ENCODE measurements around the gene PAIP2.
"Not testable (repeated sequence)": the region's sequence is repeated elsewhere in the genome, so short reads cannot be mapped to it uniquely, and the experiment has no call there.

Gene PAIP2

GRCh38 chr5:139378941-139379361, 37.3 kb downstream of the PAIP2 start:
- no peak for DNase-seq (ENCODE audit: low read depth)

- DNase-seq (ENCODE audit: low read depth): no peak
These were observed 38.2 kb downstream of the PAIP2 start for GRCh38 chr5:139379626-139380449.

DNA sequence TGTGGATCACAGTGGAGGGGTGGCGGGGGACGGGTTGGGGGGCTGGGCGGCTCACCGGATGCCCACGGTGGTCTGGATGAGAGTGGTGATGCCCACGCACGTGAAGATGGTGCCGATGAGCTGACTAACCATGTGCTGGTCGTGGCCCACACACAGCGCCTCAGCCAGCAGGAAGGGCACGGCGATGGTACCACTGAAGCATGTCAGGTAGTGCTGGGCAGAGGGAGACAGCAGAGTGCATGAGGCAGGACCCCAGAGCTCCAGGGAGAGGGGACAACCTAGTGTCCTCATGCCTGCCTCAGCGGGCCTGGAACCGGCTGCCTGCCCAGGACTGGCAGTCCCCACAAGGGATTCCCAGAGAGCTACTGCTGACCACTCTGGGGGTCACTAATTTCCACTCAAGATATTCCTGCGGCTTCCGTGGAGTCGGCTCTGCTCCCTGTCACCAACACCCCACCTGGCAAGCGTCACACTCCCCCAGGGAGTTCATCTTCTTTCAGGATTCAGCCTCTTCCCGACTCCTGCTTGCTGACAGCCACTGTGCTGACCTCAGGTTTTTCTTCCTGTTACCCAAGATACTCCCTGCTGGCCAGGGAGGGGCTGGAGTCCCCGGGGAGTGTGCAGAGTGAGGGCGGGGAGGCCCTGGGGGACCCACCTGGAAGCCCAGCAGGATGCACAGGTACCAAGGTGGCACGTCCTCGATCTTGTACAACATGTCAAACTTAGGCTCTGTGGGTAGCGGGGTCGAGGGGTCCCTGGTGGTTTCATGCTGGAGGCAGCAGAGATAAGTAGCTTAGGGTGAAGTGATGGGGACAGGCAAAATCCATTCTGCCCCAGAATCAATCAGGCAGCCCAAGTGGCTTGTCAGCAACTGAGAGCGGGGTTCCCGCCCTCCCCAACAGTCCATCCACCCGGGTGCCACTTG, 40.4 kb downstream of the PAIP2 start:
- no peak for DNase-seq (ENCODE audit: low read depth)

GRCh38 chr5:139382807-139383206, 41.2 kb downstream of the PAIP2 start:
- DNase-seq (ENCODE audit: low read depth): no peak

- DNase-seq (ENCODE audit: low read depth): no peak
These were observed 41.8 kb downstream of the PAIP2 start, which contains the start of gene SLC23A1 for GRCh38 chr5:139383275-139383992. TSS of gene SLC23A1 (minus strand) at chr5:139383297. CDS start at chr5:139383253, 44 bp downstream.

DNA sequence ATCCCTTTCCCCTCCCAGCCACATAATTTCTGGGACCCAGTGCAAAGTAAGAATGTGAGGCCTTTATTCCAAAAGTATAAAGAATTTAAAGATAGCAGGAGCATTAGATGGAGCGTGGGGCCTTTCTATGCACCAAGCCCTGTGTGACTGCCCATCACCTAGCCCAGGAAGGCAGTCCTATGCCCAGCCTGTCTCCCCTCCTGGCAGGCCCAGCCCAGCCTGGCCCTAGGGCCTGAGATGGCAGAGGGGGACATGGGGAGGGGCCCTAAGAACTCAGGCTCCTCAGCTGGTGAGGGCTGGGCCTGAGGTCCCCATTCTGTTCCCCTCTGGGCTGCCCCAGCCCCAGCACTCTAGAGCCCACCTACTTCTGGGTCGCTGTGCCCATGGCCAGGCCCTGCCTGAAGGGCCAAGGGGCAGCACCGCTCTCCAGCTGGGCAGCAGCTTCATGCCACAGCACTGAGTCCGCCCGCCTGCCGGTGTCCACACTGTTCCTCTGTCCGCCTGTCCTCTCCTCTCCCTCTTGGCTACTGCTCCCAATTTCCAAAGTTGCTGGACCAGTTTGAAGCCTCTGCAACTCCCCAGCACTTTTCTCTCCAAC, 42.4 kb downstream of the PAIP2 start:
- DNase-seq (ENCODE audit: low read depth): no peak

DNA sequence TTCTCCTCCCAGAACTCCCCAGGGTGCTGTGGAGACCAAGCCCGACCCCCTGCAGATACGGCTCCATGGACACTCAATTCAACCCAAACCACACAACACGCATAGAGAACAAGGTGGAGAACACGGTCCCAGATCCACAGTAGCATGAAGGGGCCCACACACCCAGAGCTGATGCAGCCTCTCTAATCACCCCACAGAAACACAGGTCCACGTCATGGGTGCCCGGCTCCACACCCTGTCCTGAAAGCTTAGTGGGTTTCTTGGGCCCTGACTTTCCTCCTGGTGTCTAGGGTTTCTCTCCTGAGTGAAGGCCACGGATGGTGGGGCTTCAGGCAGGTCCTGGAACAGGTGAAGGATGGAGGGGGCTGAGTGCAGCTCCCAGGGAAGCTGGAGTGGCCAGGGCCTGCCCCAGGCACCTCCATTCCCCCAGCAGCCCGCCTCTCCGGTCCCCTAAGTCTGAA, 43.0 kb downstream of the PAIP2 start:
- no peak for DNase-seq (ENCODE audit: low read depth)

GRCh38 chr5:139385061-139386049, 43.7 kb downstream of the PAIP2 start:
- no peak for DNase-seq (ENCODE audit: low read depth)

- DNase-seq (ENCODE audit: low read depth): no peak
These were observed 44.4 kb downstream of the PAIP2 start for GRCh38 chr5:139386050-139386438.

- not testable (repeated sequence) for DNase-seq (ENCODE audit: low read depth)
These were observed 45.3 kb downstream of the PAIP2 start for GRCh38 chr5:139386956-139387355.

- no peak for DNase-seq (ENCODE audit: low read depth)
These were observed 46.0 kb downstream of the PAIP2 start for GRCh38 chr5:139387611-139388197.

DNA sequence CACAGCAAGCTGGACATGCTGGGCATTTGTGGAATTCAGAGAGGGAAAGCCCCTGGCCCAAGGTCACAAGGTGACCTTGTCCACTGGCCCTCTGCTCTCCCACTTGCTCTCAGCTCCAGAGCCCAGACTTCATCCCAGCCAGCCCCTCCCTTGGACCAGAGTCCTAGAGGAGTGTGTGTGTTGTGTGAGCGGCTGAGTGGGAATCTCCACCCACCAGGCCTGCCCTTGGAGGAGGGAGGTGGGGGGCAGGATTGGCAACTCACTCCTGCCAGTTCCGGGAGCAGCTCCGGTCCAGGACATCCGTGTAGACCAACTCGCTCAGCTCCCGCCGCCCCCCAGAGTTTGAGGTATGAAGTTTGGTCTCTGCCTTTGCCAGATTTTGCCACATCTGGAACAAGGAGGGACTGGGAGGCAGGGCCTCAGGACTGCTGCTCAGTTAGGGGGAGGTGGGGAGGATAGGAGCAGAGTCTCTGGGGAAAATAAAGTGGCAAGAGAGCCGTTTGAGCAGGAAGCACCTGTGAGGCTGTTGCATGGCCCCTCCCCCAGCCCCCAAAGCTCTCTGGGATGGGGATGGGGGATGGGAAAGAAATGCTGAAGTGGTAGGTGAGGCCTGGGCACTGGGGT, 46.7 kb downstream of the PAIP2 start:
- DNase-seq (ENCODE audit: low read depth): no peak

DNA sequence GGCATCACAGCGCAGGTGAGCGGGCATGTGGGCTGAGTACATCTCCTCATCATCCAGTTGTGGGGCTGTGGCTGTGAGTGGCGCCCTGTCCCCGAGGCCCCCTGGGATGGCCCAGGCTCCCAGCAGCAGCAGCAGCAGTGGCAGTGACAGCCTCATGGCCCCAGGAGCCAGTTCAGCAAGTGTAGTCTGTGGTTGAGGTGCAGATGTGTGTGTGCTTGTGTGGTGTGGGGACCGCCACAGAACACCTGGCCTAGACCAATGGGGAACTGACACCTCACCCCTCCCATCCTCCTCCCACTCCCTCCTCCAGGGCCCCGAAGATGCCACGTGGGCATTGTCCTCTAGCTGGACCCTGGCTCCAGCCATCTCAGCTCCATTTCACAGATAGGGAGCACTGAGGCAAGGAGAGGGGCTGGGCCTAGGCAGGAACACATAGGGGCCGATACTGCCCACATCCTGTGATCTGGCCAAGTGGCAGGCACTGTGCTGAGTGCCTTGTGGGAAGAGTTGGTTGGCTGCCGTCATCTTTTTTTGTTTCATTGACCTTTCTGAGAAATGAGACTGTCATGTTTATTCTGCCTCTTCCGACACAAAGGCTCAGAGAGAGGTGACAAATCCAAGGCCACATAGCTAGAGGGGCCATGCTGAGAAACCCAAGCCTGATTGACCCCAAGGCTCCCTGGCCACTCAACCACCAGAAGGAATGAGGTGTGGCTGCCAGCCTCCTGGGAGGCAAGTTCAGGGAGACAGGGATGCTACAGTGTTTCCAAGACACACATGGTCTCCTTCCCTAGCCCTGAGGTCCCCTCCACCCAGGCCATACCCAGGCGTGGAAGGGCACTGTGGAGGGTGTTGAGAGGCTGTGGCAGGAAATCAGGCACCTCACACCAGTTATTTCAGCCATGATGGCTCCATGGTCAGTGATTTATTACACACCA, 48.3 kb downstream of the PAIP2 start, which contains the start of gene MZB1:
Gene MZB1 (minus strand): TSS at position 213 of the 938 bp plus-strand sequence. CDS start 57 bp downstream, at position 156.
- no peak for DNase-seq (ENCODE audit: low read depth)

- DNase-seq (ENCODE audit: low read depth): no peak
These were observed 49.2 kb downstream of the PAIP2 start for GRCh38 chr5:139390639-139391569.

GRCh38 chr5:139391570-139392323, 50.1 kb downstream of the PAIP2 start:
- no peak for DNase-seq (ENCODE audit: low read depth)

- DNase-seq (ENCODE audit: low read depth): no peak
These were observed 50.6 kb downstream of the PAIP2 start for GRCh38 chr5:139392324-139392677.
